HEK293 (cell line): ENCODE data around the gene TMEM126B.

Experiments
- CTCF ChIA-PET: fragments of 350-600 bp; formaldehyde crosslinking; extraction: SDS; loops from one replicate; lab custom pipeline; 2021; ENCODE audit warnings: antibody characterized with exemption; lab: Yijun Ruan, JAX
- POLR2A ChIA-PET: fragments of 300-600 bp; formaldehyde crosslinking; extraction: SDS; loops from one replicate; lab custom pipeline; 2020; ENCODE audit warnings: antibody characterized with exemption, inconsistent platforms; lab: Yijun Ruan, JAX
- H3K27ac ChIP-seq: fragments of 200-500 bp; sonication (Bioruptor generic); 2 replicates; pipeline ENCODE4 v1.5.1; 2014; ENCODE audit warnings: low read depth, low read length, control low read depth, inconsistent platforms; ENCODE audit errors: extremely low read depth
- H3K36me3 ChIP-seq, 2 experiments: fragments of 200-500 bp in 1 of 2; sonication (Bioruptor generic) in 1 of 2; 1 replicate in 1 of 2; 2 replicates in 1 of 2; pipeline ENCODE4 v1.5.1; 2014 to 2017; ENCODE audit warnings: inconsistent platforms in 2 of 2, low read length in 2 of 2; ENCODE audit not compliant: control insufficient read depth in 2 of 2, insufficient read depth in 1 of 2
- H3K4me1 ChIP-seq: fragments of 200-500 bp; sonication (Bioruptor generic); 2 replicates; pipeline ENCODE4 v1.5.1; 2014; ENCODE audit warnings: mild to moderate bottlenecking, low read length, inconsistent platforms; ENCODE audit not compliant: control insufficient read depth, insufficient read depth
- H3K4me3 ChIP-seq: 2 replicates; pipeline ENCODE4 v1.5.1; 2011; ENCODE audit warnings: low read depth, mild to moderate bottlenecking, control low read depth, low read length, moderate library complexity
- H3K9me3 ChIP-seq: fragments of 200-500 bp; sonication (Bioruptor generic); 2 replicates; pipeline ENCODE4 v1.5.1; 2014; ENCODE audit warnings: low read depth, low read length, inconsistent platforms; ENCODE audit not compliant: control insufficient read depth, insufficient read depth
- GLI2 ChIP-seq: fragments of 450-650 bp; formaldehyde crosslinking; IDR thresholded peaks from 2 replicates; pipeline ENCODE4; 2017; ENCODE audit warnings: missing biosample characterization, missing genetic modification characterization, low read depth, borderline replicate concordance
- GLIS1 ChIP-seq: fragments of 450-650 bp; formaldehyde crosslinking; IDR thresholded peaks from 2 replicates; pipeline ENCODE4 v1.5.1; 2016; ENCODE audit warnings: missing biosample characterization, missing genetic modification characterization
- KLF7 ChIP-seq: fragments of 450-650 bp; formaldehyde crosslinking; IDR thresholded peaks from 2 replicates; pipeline ENCODE4 v1.5.1; 2016; ENCODE audit warnings: missing biosample characterization, missing genetic modification characterization, borderline replicate concordance
- PRDM1 ChIP-seq: fragments of 450-650 bp; formaldehyde crosslinking; IDR thresholded peaks from 2 replicates; pipeline ENCODE4; 2016; ENCODE audit warnings: missing biosample characterization, missing genetic modification characterization
- ZFHX2 ChIP-seq: fragments of 450-650 bp; formaldehyde crosslinking; conservative IDR thresholded peaks from 2 replicates; pipeline ENCODE4 v1.5.1; 2016; ENCODE audit warnings: missing biosample characterization, missing genetic modification characterization
- ZNF354C ChIP-seq: fragments of 450-650 bp; formaldehyde crosslinking; IDR thresholded peaks from 2 replicates; pipeline ENCODE4 v1.5.1; 2016; ENCODE audit warnings: missing biosample characterization, missing genetic modification characterization, low read depth, borderline replicate concordance
- ZNF558 ChIP-seq: fragments of 450-650 bp; formaldehyde crosslinking; IDR thresholded peaks from 2 replicates; pipeline ENCODE4 v1.5.1; 2016; ENCODE audit warnings: missing biosample characterization, missing genetic modification characterization
- ZNF560 ChIP-seq: fragments of 450-650 bp; formaldehyde crosslinking; IDR thresholded peaks from 2 replicates; pipeline ENCODE4 v1.5.1; 2017; ENCODE audit warnings: missing biosample characterization, missing genetic modification characterization, borderline replicate concordance
- ZNF585B ChIP-seq: fragments of 450-650 bp; formaldehyde crosslinking; IDR thresholded peaks from 2 replicates; pipeline ENCODE4 v1.5.1; 2016; ENCODE audit warnings: missing biosample characterization, missing genetic modification characterization
- ZNF670 ChIP-seq: fragments of 450-650 bp; formaldehyde crosslinking; IDR thresholded peaks from 2 replicates; pipeline ENCODE4 v1.5.1; 2016; ENCODE audit warnings: missing biosample characterization, missing genetic modification characterization, low read depth
- ZNF837 ChIP-seq: fragments of 450-650 bp; formaldehyde crosslinking; IDR thresholded peaks from 2 replicates; pipeline ENCODE4 v1.5.1; 2016; ENCODE audit warnings: missing biosample characterization, missing genetic modification characterization
- ZXDB ChIP-seq: fragments of 450-650 bp; formaldehyde crosslinking; IDR thresholded peaks from 2 replicates; pipeline ENCODE4 v1.5.1; 2016; ENCODE audit warnings: missing biosample characterization, missing genetic modification characterization
- TF ChIP-seq, protein P1 (sequence below): fragments of 450-650 bp; formaldehyde crosslinking; IDR thresholded peaks from 2 replicates; pipeline ENCODE4 v1.5.1; 2016; ENCODE audit warnings: missing biosample characterization, missing genetic modification characterization
- TF ChIP-seq, protein P2 (sequence below): fragments of 450-650 bp; formaldehyde crosslinking; IDR thresholded peaks from 2 replicates; pipeline ENCODE4 v1.5.1; 2016; ENCODE audit warnings: missing biosample characterization, missing genetic modification characterization
- TF ChIP-seq, protein P3 (sequence below): fragments of 450-650 bp; formaldehyde crosslinking; IDR thresholded peaks from 2 replicates; pipeline ENCODE4; 2016; ENCODE audit warnings: missing biosample characterization, missing genetic modification characterization
- TF ChIP-seq, protein P4 (sequence below): fragments of 450-650 bp; formaldehyde crosslinking; IDR thresholded peaks from 2 replicates; pipeline ENCODE4 v1.5.1; 2016; ENCODE audit warnings: missing biosample characterization, missing genetic modification characterization
- TF ChIP-seq, protein P5 (sequence below): fragments of 450-650 bp; formaldehyde crosslinking; IDR thresholded peaks from 2 replicates; pipeline ENCODE4 v1.5.1; 2016; ENCODE audit warnings: missing biosample characterization, missing genetic modification characterization
- TF ChIP-seq, protein P6 (sequence below): fragments of 450-650 bp; formaldehyde crosslinking; IDR thresholded peaks from 2 replicates; pipeline ENCODE4 v1.5.1; 2016; ENCODE audit warnings: missing biosample characterization, missing genetic modification characterization
- TF ChIP-seq, protein P7 (sequence below): fragments of 450-650 bp; formaldehyde crosslinking; IDR thresholded peaks from 2 replicates; pipeline ENCODE4 v1.5.1; 2016; ENCODE audit warnings: missing biosample characterization, missing genetic modification characterization
- TF ChIP-seq, protein P8 (sequence below): fragments of 450-650 bp; formaldehyde crosslinking; IDR thresholded peaks from 2 replicates; pipeline ENCODE4 v1.5.1; 2017; ENCODE audit warnings: missing biosample characterization, missing genetic modification characterization

The TMEM126B gene

DNA sequence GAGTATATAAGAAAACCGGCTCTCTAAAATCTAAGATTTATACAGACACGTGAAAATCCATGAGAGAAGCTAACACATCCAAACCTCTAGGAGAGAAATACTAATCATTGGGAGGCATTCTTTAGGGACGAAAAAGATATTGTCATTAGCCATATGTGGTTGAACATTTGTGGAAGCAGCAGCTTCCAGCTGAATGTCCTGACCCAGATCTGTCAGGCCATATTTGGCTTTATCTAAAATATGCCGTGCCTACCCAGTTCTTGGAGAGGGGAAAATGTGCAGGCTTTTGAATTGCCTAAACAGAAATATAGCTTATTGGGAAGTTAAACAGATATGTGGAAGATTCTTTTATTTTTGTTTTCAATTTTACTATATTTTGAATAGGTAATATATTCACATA, 51.2 kb downstream of the TMEM126B start:
- POLR2A ChIA-PET, result interaction anchor here (1.1 to 1.5 kb wide), 2 partner anchors 14 to 51 kb away, joined by 3 to 7 read pairs; partner anchors contain the start of gene TMEM126B
- TF ChIP-seq, protein P1, sequence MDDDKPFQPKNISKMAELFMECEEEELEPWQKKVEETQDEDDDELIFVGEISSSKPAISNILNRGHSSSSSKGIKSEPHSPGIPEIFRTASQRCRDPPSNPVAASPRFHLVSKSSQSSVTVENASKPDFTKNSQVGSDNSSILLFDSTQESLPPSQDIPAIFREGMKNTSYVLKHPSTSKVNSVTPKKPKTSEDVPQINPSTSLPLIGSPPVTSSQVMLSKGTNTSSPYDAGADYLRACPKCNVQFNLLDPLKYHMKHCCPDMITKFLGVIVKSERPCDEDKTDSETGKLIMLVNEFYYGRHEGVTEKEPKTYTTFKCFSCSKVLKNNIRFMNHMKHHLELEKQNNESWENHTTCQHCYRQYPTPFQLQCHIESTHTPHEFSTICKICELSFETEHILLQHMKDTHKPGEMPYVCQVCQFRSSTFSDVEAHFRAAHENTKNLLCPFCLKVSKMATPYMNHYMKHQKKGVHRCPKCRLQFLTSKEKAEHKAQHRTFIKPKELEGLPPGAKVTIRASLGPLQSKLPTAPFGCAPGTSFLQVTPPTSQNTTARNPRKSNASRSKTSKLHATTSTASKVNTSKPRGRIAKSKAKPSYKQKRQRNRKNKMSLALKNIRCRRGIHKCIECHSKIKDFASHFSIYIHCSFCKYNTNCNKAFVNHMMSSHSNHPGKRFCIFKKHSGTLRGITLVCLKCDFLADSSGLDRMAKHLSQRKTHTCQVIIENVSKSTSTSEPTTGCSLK (tag by site-specific recombination), result no peak
- TF ChIP-seq, protein P2, sequence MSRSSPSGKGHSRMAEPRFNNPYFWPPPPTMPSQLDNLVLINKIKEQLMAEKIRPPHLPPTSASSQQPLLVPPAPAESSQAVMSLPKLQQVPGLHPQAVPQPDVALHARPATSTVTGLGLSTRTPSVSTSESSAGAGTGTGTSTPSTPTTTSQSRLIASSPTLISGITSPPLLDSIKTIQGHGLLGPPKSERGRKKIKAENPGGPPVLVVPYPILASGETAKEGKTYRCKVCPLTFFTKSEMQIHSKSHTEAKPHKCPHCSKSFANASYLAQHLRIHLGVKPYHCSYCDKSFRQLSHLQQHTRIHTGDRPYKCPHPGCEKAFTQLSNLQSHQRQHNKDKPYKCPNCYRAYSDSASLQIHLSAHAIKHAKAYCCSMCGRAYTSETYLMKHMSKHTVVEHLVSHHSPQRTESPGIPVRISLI (tag by site-specific recombination), result no peak
- TF ChIP-seq ZNF560 (tag by site-specific recombination) (no peak), GLI2 (no peak)
- Histone ChIP-seq H3K4me1 (no peaks in the 10 kb centered on the region), H3K9me3 (no peaks in the 10 kb centered on the region), H3K27ac (no peak overlapping the region), H3K4me3 (no peak overlapping the region), H3K36me3 (no peaks in the 10 kb centered on the region)
- CTCF ChIA-PET, result interaction anchor here (0.6 to 3.4 kb wide), 5 partner anchors 16 to 243 kb away, joined by 3 to 14 read pairs (median 3); no protein-coding TSS in a partner anchor

DNA sequence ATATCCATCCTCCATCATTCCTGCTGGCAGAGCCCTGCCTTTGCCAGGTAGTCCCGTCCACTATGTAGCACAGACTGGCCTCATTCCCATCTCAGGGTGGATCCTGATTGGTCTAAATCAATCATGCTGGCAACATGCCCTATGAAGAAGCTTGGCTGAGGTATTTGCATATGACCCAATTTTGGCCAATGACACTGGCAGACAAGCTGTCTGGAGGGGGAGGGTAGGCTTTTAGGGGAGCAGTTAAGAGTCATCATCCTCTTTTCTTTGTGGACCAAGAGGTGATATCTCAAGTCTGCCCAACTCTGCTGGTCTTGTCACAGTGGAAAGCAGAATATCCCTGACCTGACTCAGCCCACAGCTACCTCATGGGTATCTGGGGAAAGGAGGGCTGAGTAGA, 52.5 kb downstream of the TMEM126B start:
- ChIA-PET CTCF (interaction anchor here (3.4 kb wide), 1 partner anchor 15 kb away, joined by 14 read pairs; no protein-coding TSS in a partner anchor), POLR2A (interaction anchor here (1.1 to 1.5 kb wide), 2 partner anchors 16 to 53 kb away, joined by 3 to 7 read pairs; partner anchors contain the start of gene TMEM126B)
- no peak overlapping the region for H3K27ac ChIP-seq
- no peaks in the 10 kb centered on the region for H3K36me3 ChIP-seq
- no peaks in the 10 kb centered on the region for H3K9me3 ChIP-seq
- no peaks in the 10 kb centered on the region for H3K4me1 ChIP-seq
- no peak overlapping the region for H3K4me3 ChIP-seq
- TF ChIP-seq, protein P3, sequence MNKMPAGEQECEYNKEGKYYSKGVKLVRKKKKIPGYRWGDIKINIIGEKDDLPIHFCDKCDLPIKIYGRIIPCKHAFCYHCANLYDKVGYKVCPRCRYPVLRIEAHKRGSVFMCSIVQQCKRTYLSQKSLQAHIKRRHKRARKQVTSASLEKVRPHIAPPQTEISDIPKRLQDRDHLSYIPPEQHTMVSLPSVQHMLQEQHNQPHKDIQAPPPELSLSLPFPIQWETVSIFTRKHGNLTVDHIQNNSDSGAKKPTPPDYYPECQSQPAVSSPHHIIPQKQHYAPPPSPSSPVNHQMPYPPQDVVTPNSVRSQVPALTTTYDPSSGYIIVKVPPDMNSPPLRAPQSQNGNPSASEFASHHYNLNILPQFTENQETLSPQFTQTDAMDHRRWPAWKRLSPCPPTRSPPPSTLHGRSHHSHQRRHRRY, result no peak
- TF ChIP-seq ZNF585B (tag by site-specific recombination) (no peak), ZNF670 (tag by site-specific recombination) (no peak), ZNF558 (tag by site-specific recombination) (no peak), ZNF837 (no peak), GLIS1 (tag by site-specific recombination) (no peak), ZFHX2 (tag by site-specific recombination) (no peak), ZXDB (no peak), ZNF354C (tag by site-specific recombination) (no peak), PRDM1 (tag by site-specific recombination) (no peak), KLF7 (tag by site-specific recombination) (no peak)
- TF ChIP-seq, protein P4, sequence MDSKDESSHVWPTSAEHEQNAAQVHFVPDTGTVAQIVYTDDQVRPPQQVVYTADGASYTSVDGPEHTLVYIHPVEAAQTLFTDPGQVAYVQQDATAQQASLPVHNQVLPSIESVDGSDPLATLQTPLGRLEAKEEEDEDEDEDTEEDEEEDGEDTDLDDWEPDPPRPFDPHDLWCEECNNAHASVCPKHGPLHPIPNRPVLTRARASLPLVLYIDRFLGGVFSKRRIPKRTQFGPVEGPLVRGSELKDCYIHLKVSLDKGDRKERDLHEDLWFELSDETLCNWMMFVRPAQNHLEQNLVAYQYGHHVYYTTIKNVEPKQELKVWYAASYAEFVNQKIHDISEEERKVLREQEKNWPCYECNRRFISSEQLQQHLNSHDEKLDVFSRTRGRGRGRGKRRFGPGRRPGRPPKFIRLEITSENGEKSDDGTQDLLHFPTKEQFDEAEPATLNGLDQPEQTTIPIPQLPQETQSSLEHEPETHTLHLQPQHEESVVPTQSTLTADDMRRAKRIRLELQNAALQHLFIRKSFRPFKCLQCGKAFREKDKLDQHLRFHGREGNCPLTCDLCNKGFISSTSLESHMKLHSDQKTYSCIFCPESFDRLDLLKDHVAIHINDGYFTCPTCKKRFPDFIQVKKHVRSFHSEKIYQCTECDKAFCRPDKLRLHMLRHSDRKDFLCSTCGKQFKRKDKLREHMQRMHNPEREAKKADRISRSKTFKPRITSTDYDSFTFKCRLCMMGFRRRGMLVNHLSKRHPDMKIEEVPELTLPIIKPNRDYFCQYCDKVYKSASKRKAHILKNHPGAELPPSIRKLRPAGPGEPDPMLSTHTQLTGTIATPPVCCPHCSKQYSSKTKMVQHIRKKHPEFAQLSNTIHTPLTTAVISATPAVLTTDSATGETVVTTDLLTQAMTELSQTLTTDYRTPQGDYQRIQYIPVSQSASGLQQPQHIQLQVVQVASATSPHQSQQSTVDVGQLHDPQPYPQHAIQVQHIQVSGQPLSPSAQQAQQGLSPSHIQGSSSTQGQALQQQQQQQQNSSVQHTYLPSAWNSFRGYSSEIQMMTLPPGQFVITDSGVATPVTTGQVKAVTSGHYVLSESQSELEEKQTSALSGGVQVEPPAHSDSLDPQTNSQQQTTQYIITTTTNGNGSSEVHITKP (tag by site-specific recombination), result no peak
- TF ChIP-seq, protein P5, sequence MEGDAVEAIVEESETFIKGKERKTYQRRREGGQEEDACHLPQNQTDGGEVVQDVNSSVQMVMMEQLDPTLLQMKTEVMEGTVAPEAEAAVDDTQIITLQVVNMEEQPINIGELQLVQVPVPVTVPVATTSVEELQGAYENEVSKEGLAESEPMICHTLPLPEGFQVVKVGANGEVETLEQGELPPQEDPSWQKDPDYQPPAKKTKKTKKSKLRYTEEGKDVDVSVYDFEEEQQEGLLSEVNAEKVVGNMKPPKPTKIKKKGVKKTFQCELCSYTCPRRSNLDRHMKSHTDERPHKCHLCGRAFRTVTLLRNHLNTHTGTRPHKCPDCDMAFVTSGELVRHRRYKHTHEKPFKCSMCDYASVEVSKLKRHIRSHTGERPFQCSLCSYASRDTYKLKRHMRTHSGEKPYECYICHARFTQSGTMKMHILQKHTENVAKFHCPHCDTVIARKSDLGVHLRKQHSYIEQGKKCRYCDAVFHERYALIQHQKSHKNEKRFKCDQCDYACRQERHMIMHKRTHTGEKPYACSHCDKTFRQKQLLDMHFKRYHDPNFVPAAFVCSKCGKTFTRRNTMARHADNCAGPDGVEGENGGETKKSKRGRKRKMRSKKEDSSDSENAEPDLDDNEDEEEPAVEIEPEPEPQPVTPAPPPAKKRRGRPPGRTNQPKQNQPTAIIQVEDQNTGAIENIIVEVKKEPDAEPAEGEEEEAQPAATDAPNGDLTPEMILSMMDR (tag by site-specific recombination), result no peak
- TF ChIP-seq, protein P6, sequence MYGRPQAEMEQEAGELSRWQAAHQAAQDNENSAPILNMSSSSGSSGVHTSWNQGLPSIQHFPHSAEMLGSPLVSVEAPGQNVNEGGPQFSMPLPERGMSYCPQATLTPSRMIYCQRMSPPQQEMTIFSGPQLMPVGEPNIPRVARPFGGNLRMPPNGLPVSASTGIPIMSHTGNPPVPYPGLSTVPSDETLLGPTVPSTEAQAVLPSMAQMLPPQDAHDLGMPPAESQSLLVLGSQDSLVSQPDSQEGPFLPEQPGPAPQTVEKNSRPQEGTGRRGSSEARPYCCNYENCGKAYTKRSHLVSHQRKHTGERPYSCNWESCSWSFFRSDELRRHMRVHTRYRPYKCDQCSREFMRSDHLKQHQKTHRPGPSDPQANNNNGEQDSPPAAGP (tag by site-specific recombination), result no peak
- TF ChIP-seq, protein P7, sequence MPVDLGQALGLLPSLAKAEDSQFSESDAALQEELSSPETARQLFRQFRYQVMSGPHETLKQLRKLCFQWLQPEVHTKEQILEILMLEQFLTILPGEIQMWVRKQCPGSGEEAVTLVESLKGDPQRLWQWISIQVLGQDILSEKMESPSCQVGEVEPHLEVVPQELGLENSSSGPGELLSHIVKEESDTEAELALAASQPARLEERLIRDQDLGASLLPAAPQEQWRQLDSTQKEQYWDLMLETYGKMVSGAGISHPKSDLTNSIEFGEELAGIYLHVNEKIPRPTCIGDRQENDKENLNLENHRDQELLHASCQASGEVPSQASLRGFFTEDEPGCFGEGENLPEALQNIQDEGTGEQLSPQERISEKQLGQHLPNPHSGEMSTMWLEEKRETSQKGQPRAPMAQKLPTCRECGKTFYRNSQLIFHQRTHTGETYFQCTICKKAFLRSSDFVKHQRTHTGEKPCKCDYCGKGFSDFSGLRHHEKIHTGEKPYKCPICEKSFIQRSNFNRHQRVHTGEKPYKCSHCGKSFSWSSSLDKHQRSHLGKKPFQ (tag by site-specific recombination), result no peak
- TF ChIP-seq, protein P8, sequence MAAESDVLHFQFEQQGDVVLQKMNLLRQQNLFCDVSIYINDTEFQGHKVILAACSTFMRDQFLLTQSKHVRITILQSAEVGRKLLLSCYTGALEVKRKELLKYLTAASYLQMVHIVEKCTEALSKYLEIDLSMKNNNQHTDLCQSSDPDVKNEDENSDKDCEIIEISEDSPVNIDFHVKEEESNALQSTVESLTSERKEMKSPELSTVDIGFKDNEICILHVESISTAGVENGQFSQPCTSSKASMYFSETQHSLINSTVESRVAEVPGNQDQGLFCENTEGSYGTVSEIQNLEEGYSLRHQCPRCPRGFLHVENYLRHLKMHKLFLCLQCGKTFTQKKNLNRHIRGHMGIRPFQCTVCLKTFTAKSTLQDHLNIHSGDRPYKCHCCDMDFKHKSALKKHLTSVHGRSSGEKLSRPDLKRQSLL, result no peak
